ENCODE data around the gene PCP2. TPM values are rescaled to one million over a fixed set of nuclear protein-coding genes. Genes with fewer than 3 reads are reported as not detected.

PCP2 gene
- total RNA-seq, 4 donors from 2014 or later: 4.1 to 14.2 TPM; not detected in 2

GRCh38 chr19:7680606-7681339 lies 47.3 kb upstream of the PCP2 start, which contains the start of gene TRAPPC5:
TRAPPC5 (plus strand) TSS chr19:7680833; CDS start chr19:7682254, 1,421 bp downstream.
- Histone ChIP-seq H3K9me3 (no peaks in the 10 kb centered on the region), H3K36me3 (no peaks in the 10 kb centered on the region), H3K4me1 (peaks cover 0 to 14% (median 9%) of the 10 kb centered on the region in 4 donors), H3K27me3 (peaks cover 24% of the 10 kb centered on the region), H3K27ac (peak within 1 kb of the TSS; percentile 84 to 90 (median 89)), H3K4me3 (peak within 1 kb of the TSS; percentile 76 to 98 (median 94))
- in situ Hi-C loops (cut with MboI; ENCODE audit: low pct_ligation_motif_present in 1 of 4, low pct_unique_long_range_greater_than_20kb in 1 of 4, low sequenced_read_pairs in 3 of 4): loop anchor here in 1 of 4 donors (10.0 kb wide), 1 partner anchor 116 kb away; no protein-coding TSS in a partner anchor
- WGBS, 2 donors (ENCODE audit: low coverage in 1 of 2): 1% methylated on average over 24 of the region's 79 CpGs; no CpG with 5 or more reads in 1 of the 2 donors
- TF ChIP-seq POLR2AphosphoS5 (IDR thresholded peaks at IDR 0.05) (peak; percentile 27 to 66 (median 49)), CTCF (IDR thresholded peaks at IDR 0.05) (peak in 4 of 5 experiments; percentile 83 to 98 (median 90)), POLR2A (IDR thresholded peaks at IDR 0.05) (peak; percentile 32), EP300 (IDR thresholded peaks at IDR 0.05; ENCODE audit: low read depth) (no peak)
- intact Hi-C loops (cut with DNase I; ENCODE audit: low total_unique reads): loop anchor here (10.0 kb wide), 1 partner anchor 586 kb away; no protein-coding TSS in a partner anchor
- peak; percentile 89 for DNase-seq

- Histone ChIP-seq H3K9me3 (no peaks in the 10 kb centered on the region), H3K36me3 (no peaks in the 10 kb centered on the region), H3K4me1 (peaks cover 0 to 14% (median 9%) of the 10 kb centered on the region in 4 donors), H3K4me3 (peak overlapping the region in 2 of 4 donors; percentile 93 to 94), H3K27me3 (peaks cover 32% of the 10 kb centered on the region), H3K27ac (peak overlapping the region in 2 of 4 donors; percentile 89 to 90)
- intact Hi-C loops (cut with DNase I; ENCODE audit: low total_unique reads) (loop anchor here (1.0 to 10.0 kb wide), 2 partner anchors 29 to 585 kb away; no protein-coding TSS in a partner anchor), in situ Hi-C loops (cut with MboI; ENCODE audit: low pct_ligation_motif_present in 1 of 4, low pct_unique_long_range_greater_than_20kb in 1 of 4, low sequenced_read_pairs in 3 of 4) (loop anchor here in 1 of 4 donors (10.0 kb wide), 1 partner anchor 115 kb away; no protein-coding TSS in a partner anchor)
- TF ChIP-seq CTCF (IDR thresholded peaks at IDR 0.05): peak in 1 of 5 experiments; percentile 51
- TF ChIP-seq EP300 (IDR thresholded peaks at IDR 0.05; ENCODE audit: low read depth): no peak
- 35 to 85% methylated on average over 4 to 22 of the region's 22 CpGs for WGBS, 2 donors (ENCODE audit: low coverage in 1 of 2)
- no peak for DNase-seq
Measured at GRCh38 chr19:7679771-7680605, 46.5 kb upstream of the PCP2 start.

GRCh38 chr19:7678971-7679751 lies 45.6 kb upstream of the PCP2 start:
- intact Hi-C loops (cut with DNase I; ENCODE audit: low total_unique reads) (loop anchor here (1.0 kb wide), 1 partner anchor 28 kb away; no protein-coding TSS in a partner anchor), in situ Hi-C loops (cut with MboI; ENCODE audit: low pct_ligation_motif_present in 1 of 4, low pct_unique_long_range_greater_than_20kb in 1 of 4, low sequenced_read_pairs in 3 of 4) (no loop called here)
- H3K4me1 ChIP-seq: peaks cover 0 to 14% (median 10%) of the 10 kb centered on the region in 4 donors
- H3K27ac ChIP-seq: no peak overlapping the region
- H3K9me3 ChIP-seq: no peaks in the 10 kb centered on the region
- no peaks in the 10 kb centered on the region for H3K36me3 ChIP-seq
- 33% methylated on average over 30 of the region's 30 CpGs; no CpG with 5 or more reads in 1 of the 2 donors for WGBS, 2 donors (ENCODE audit: low coverage in 1 of 2)
- peak; percentile 43 for DNase-seq
- TF ChIP-seq EP300 (IDR thresholded peaks at IDR 0.05; ENCODE audit: low read depth): no peak
- no peak for TF ChIP-seq POLR2A (IDR thresholded peaks at IDR 0.05)
- TF ChIP-seq CTCF (IDR thresholded peaks at IDR 0.05): no peak
- no peak for TF ChIP-seq POLR2AphosphoS5 (IDR thresholded peaks at IDR 0.05)
- H3K27me3 ChIP-seq: peaks cover 32% of the 10 kb centered on the region
- no peak overlapping the region for H3K4me3 ChIP-seq

Data from transverse colon (tissue), 4 donors.